RCC 7860 (cell line): ENCODE measurements around the gene FOS.
A peak's percentile ranks its signal among the peaks of the same experiment; 100 is the strongest.
"Not testable (repeated sequence)": the region's sequence is repeated elsewhere in the genome, so short reads cannot be mapped to it uniquely, and the experiment has no call there.

Experiments
- DNase-seq: peaks from one replicate; pipeline ENCODE4 v3.0.0-alpha.2; 2015; ENCODE audit warnings: low spot score
- FAIRE-seq: peaks from 2 replicates; lab custom pipeline; 2012; peaks lifted over from hg19 to GRCh38; lab: Jason Lieb, UNC

FOS gene

DNA sequence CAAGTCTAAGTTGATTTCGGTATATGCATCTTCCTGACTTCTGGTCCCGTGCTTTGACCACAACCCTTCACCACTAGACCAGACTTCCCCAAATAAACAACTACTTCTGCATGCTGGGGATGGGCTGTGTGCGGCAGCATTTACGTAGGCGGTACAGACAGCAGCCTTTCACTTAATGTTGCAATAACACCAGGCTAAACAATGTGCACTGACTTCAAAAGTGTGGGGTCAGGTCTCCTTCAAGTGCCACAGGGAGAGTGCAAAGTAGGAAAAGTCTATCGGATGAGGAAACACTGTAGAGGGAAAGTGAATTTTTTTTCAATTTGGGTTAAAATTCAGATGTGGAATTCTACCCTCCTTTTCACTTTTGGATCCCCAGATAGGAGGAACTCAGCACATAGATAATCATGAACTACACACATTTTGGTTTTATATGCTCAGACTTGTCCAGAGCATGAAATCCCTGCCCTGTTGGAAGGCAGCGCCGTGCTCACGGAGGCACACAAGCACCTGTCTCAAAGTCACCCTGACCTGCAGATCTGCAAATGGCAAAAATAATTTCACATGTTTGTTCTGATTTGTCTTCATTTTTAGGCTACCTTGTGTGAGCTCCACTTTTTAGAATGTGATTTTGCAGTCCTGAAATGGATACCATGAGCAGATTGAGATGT, 3.6 kb upstream of the FOS start:
- no peak for FAIRE-seq
- DNase-seq: no peak

- DNase-seq (no peak), FAIRE-seq (no peak)
Observed at GRCh38 chr14:75275598-75275997, 3.0 kb upstream of the FOS start.

GRCh38 chr14:75277008-75277814, 1.4 kb upstream of the FOS start:
- peak; percentile 56 for DNase-seq
- no peak for FAIRE-seq

- no peak for DNase-seq
Observed at GRCh38 chr14:75277815-75278421, 710 bp upstream of the FOS start.

GRCh38 chr14:75279153-75279762, 630 bp downstream of the FOS start:
- FAIRE-seq (no peak), DNase-seq (no peak)

More at GRCh38 chr14:75277815-75278421, 710 bp upstream of the FOS start:
- FAIRE-seq: no peak

DNA sequence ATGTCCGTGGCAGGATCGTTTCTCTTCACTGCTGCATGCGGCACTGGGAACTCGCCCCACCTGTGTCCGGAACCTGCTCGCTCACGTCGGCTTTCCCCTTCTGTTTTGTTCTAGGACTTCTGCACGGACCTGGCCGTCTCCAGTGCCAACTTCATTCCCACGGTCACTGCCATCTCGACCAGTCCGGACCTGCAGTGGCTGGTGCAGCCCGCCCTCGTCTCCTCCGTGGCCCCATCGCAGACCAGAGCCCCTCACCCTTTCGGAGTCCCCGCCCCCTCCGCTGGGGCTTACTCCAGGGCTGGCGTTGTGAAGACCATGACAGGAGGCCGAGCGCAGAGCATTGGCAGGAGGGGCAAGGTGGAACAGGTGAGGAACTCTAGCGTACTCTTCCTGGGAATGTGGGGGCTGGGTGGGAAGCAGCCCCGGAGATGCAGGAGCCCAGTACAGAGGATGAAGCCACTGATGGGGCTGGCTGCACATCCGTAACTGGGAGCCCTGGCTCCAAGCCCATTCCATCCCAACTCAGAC, 1.2 kb downstream of the FOS start:
- DNase-seq: no peak
- FAIRE-seq: no peak

- DNase-seq (no peak), FAIRE-seq (no peak)
Observed at GRCh38 chr14:75280291-75280830, 1.7 kb downstream of the FOS start.

DNA sequence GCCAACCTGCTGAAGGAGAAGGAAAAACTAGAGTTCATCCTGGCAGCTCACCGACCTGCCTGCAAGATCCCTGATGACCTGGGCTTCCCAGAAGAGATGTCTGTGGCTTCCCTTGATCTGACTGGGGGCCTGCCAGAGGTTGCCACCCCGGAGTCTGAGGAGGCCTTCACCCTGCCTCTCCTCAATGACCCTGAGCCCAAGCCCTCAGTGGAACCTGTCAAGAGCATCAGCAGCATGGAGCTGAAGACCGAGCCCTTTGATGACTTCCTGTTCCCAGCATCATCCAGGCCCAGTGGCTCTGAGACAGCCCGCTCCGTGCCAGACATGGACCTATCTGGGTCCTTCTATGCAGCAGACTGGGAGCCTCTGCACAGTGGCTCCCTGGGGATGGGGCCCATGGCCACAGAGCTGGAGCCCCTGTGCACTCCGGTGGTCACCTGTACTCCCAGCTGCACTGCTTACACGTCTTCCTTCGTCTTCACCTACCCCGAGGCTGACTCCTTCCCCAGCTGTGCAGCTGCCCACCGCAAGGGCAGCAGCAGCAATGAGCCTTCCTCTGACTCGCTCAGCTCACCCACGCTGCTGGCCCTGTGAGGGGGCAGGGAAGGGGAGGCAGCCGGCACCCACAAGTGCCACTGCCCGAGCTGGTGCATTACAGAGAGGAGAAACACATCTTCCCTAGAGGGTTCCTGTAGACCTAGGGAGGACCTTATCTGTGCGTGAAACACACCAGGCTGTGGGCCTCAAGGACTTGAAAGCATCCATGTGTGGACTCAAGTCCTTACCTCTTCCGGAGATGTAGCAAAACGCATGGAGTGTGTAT, 2.4 kb downstream of the FOS start:
- FAIRE-seq: no peak

DNA sequence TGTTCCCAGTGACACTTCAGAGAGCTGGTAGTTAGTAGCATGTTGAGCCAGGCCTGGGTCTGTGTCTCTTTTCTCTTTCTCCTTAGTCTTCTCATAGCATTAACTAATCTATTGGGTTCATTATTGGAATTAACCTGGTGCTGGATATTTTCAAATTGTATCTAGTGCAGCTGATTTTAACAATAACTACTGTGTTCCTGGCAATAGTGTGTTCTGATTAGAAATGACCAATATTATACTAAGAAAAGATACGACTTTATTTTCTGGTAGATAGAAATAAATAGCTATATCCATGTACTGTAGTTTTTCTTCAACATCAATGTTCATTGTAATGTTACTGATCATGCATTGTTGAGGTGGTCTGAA, 3.0 kb downstream of the FOS start:
- DNase-seq (no peak), FAIRE-seq (no peak)

More for the DNA sequence above, 2.4 kb downstream of the FOS start:
- DNase-seq: no peak

DNA sequence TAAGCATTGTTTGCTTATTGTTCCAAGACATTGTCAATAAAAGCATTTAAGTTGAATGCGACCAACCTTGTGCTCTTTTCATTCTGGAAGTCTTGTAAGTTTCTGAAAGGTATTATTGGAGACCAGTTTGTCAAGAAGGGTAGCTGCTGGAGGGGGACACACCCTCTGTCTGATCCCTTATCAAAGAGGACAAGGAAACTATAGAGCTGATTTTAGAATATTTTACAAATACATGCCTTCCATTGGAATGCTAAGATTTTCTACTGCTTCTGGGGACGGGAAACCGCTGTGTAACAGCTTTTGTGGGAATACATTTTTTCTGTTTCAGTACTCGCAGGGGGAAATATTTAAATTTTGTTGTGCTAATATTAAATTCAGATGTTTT, 3.5 kb downstream of the FOS start:
- FAIRE-seq (no peak), DNase-seq (no peak)

- not testable (repeated sequence) for DNase-seq, FAIRE-seq
Observed at GRCh38 chr14:75282555-75283161, 4.0 kb downstream of the FOS start.

- no peak for FAIRE-seq
Observed at GRCh38 chr14:75283162-75283832, 4.7 kb downstream of the FOS start.

DNA sequence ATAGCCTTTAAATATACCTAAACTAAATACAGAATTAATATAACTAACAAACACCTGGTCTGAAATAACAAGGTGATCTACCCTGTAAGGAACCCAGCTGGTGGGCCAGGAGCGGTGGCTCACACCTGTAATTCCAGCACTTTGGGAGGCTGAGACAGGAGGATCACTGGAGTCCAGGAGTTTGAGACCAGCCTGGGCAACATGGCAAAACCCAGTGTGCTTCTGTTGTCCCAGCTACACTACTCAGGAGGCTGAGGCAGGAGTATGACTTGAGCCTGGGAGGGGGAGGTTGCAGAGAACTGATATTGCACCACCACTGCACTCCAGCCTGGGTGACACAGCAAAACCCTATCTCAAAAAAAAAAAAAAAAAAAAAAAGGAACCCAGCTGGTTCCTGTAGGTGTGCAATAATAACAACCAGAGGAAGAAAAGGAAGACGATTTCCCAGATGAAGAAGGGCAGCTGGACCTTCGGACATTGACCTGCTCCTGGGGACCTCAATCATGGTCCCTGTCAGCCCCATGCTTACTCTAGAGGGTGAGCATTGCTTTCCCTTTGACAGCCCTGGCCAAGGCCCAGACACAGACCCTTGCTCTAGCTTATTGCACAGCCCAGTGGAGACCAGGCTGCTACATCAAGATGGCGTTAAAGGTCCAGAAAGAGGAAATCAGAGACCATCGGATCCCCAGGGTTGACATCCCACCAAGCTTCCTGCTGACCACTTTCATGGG, 5.4 kb downstream of the FOS start:
- FAIRE-seq: no peak
- DNase-seq: no peak

More at GRCh38 chr14:75283162-75283832, 4.7 kb downstream of the FOS start:
- DNase-seq: no peak

GRCh38 chr14:75285331-75285730, 6.7 kb downstream of the FOS start:
- DNase-seq (no peak), FAIRE-seq (no peak)

DNA sequence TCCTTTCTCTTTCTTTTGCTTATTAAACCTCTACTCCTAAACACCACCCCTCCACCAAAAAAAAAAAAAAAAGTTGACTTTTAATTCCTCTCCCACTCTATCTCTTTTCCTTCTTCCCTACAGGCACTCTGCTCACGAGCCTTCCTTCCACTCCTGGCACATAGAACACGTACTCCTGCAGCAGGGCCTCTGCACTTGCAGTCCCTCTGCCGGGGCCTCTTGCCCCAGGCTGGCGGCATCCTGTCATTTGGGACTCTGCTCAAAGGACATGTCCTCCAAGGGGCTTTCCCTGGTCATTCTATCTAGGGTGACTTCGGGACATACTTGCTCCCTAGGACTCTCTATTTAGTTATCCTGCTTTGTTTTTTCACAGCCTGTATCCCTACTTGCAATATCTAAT, 7.7 kb downstream of the FOS start:
- DNase-seq: no peak
- FAIRE-seq: no peak

- DNase-seq (no peak), FAIRE-seq (no peak)
Observed at GRCh38 chr14:75289840-75290388, 11.3 kb downstream of the FOS start.

- DNase-seq (no peak), FAIRE-seq (no peak)
Observed at GRCh38 chr14:75290851-75291250, 12.2 kb downstream of the FOS start.

DNA sequence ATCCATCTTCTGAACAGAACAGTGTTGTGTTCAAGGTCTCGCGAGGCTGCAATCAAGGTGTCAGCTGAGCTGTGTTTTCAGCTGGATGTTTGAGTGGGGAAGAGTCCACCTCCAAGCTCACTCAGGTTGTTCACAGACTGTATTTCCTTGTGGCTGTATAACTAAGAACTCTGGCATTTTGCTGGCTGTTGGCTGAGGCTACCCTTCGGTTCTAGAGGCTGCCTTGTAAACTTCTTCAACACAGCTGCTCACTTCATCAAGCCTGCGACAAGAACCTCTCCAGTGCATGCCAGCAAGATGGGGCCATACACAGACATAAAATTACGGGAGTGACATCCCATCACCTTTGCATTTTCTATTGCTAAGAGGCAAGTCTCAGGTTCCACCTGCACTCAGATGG, 12.7 kb downstream of the FOS start:
- FAIRE-seq: no peak
- no peak for DNase-seq
